Nephron progenitor cell (in vitro differentiated cells): ENCODE results near the gene ASPG.

Experiments
- DNase-seq: peaks from one replicate; pipeline ENCODE4 v3.0.0; 2021
- H3K27ac Mint-ChIP-seq: 2 replicates; pipeline ENCODE4 v1.8.0; 2021; ENCODE audit warnings: mild to moderate bottlenecking, moderate library complexity, mixed read lengths
- H3K27me3 Mint-ChIP-seq: 2 replicates; pipeline ENCODE4 v1.8.0; 2021; ENCODE audit warnings: mild to moderate bottlenecking, low read depth, mixed read lengths; ENCODE audit not compliant: poor library complexity
- H3K36me3 Mint-ChIP-seq: 2 replicates; pipeline ENCODE4 v1.8.0; 2021; ENCODE audit warnings: low read depth, mixed read lengths
- H3K4me1 Mint-ChIP-seq: 2 replicates; pipeline ENCODE4 v1.8.0; 2021; ENCODE audit warnings: mixed read lengths
- H3K4me3 Mint-ChIP-seq: 2 replicates; pipeline ENCODE4 v1.8.0; 2021; ENCODE audit warnings: mild to moderate bottlenecking, moderate library complexity, mixed read lengths
- H3K9me3 Mint-ChIP-seq: 2 replicates; pipeline ENCODE4 v1.8.0; 2021; ENCODE audit warnings: mild to moderate bottlenecking, moderate library complexity, mixed read lengths
- TF ChIP-seq, protein P1 (sequence below): fragments of 200-600 bp; sonication (generic); IDR thresholded peaks from 2 replicates; pipeline ENCODE4 v1.5.0; 2021; ENCODE audit warnings: antibody characterized with exemption

The ASPG gene

DNA sequence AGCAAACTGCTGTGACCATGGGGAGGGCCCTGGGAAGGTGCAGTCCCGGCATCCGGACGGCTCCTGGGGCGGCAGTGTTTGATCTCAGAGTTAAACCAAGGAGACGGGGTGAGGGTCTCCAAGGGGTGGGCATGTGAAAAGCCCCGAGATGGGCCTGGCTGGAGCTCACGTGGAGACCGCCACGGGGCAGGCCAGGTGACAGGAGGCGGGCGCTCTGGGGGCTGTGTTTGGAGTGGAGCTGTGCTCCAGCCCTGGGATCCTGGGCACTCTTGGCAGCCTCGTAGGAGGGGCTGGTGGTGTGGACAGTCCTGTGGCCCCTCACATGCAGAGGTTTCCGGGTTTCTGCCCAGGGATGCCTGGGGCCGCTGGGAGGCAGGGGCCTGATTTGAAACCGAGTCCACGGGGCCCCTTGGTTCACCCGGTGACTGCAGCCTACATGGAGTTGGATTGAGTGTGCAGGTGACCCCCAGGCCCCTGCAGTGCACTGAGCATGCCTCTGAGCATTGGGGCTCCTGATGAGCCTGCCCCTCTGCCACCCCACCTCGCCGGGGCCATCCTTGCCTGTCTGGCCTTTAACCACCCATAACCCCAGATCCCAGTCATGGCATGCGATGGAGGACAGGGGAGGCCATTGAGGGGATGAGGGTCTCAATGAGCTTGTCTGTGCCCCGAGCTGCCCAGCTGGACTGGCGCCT lies 61.3 kb downstream of the ASPG start:
- TF ChIP-seq, protein P1, sequence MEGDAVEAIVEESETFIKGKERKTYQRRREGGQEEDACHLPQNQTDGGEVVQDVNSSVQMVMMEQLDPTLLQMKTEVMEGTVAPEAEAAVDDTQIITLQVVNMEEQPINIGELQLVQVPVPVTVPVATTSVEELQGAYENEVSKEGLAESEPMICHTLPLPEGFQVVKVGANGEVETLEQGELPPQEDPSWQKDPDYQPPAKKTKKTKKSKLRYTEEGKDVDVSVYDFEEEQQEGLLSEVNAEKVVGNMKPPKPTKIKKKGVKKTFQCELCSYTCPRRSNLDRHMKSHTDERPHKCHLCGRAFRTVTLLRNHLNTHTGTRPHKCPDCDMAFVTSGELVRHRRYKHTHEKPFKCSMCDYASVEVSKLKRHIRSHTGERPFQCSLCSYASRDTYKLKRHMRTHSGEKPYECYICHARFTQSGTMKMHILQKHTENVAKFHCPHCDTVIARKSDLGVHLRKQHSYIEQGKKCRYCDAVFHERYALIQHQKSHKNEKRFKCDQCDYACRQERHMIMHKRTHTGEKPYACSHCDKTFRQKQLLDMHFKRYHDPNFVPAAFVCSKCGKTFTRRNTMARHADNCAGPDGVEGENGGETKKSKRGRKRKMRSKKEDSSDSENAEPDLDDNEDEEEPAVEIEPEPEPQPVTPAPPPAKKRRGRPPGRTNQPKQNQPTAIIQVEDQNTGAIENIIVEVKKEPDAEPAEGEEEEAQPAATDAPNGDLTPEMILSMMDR: no peak
- Mint-ChIP-seq H3K36me3 (no peaks in the 10 kb centered on the region), H3K4me1 (peaks cover 51% of the 10 kb centered on the region)

DNA sequence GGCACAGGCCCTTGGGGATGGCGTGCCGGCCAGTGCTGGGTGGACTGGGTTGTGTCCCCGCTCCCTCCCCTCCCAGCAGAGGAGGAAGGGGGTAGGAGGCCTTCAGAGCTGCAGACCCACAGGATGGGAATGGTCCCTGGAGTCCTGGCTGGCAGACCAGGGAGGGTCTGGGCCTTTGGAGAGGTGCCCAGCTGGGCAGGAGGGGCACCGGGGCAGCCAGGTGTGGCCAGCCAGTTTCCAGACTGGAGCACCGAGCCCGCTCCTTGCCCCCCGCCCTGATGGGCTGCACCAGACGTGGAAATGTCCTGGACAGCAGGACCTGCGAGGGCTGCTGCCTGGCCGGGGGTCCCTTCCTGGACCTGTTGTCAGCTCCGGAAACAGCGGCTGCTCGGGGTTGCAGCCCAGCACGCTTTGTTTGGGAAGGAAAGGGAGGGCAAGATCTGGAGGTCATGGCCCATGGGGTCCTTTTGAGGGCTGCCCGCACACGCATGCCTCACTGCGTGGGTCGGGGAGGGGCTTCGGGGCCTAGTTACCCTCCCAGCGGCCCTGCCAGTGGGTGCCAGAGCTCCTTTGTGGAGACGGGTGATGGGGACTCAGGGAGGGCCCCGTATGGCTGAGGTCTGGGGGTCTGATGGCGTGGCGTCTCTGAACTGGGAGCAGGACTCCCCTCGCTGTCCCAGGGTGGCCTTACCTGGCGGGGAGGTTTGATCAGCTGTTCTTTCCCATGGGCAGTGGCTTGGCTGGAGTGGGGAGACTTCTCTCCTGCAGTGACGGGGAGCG lies 62.0 kb downstream of the ASPG start:
- Mint-ChIP-seq H3K27ac (peak overlapping the region; percentile 64), H3K4me3 (peak overlapping the region; percentile 48), H3K9me3 (no peaks in the 10 kb centered on the region), H3K27me3 (peaks cover 17% of the 10 kb centered on the region), H3K4me1 (peaks cover 52% of the 10 kb centered on the region), H3K36me3 (no peaks in the 10 kb centered on the region)
- TF ChIP-seq, protein P1: no peak
- DNase-seq: peak; percentile 25

More for the DNA sequence above, 61.3 kb downstream of the ASPG start:
- no peaks in the 10 kb centered on the region for H3K9me3 Mint-ChIP-seq
- H3K4me3 Mint-ChIP-seq: no peak overlapping the region
- peak; percentile 5 for DNase-seq
- no peak overlapping the region for H3K27ac Mint-ChIP-seq
- H3K27me3 Mint-ChIP-seq: peaks cover 15% of the 10 kb centered on the region

DNA sequence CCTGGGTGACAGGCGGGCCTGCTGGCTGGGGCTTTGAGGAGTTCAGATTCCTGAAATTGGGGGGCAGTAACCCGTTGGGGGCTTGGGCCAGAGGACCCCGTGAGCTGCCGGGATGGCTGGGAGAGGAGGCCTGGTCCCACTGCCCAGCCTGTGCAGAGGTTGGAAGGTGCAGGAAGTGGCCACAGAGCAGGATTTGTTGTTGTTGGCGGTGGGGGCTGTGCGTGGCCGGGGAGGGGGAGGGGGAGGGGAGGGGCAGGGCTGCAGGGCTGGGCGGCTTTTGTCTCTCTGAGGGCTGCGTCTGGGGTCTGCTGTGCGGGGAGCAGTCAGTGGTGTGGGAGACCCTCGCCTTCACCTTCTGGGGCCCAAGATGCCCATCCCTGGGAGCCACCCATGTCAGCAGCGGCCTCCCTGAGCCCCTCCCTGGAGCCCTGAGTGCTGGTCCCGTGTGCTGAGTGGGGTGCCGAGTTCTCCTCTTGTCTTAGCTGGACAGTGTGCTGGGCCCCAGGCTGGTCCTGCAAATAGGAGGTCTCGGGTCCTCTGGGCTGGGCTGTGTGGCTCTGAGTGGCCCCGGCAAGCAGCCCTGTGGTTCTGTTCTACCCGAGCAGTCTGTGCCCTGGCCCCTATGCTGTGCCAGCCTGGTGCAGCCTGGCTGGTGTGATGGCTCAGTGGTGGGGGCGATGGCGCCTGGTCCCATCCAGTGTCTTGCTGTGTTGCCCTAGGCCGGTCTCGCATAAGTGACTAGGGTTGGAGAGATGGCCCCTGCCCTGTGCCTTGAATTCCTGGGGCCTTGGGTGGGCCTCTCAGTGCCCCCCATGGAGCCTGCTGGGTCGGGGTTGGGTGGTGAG lies 63.2 kb downstream of the ASPG start:
- H3K27me3 Mint-ChIP-seq: peaks cover 17% of the 10 kb centered on the region
- no peak overlapping the region for H3K27ac Mint-ChIP-seq
- H3K4me3 Mint-ChIP-seq: peak overlapping the region; percentile 48
- peaks cover 52% of the 10 kb centered on the region for H3K4me1 Mint-ChIP-seq
- TF ChIP-seq, protein P1: no peak
- H3K9me3 Mint-ChIP-seq: no peaks in the 10 kb centered on the region
- DNase-seq: no peak
- no peaks in the 10 kb centered on the region for H3K36me3 Mint-ChIP-seq

DNA sequence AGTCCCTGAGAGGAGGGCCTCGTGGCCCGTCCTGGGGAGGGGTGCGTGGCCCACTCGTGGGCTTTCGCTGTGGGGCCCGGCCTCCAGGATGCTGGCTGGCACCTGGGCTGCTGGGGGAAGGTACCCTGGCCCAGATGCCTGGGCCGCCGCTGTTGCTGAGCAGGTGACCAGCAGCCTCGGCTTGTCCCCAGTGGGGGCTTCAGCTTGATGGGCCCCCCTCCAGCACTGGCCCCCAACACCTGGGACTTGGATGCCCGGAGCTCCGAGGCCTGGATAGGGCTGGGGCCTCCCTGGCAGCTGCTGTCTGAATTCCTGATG lies 63.7 kb downstream of the ASPG start:
- peaks cover 12% of the 10 kb centered on the region for H3K27me3 Mint-ChIP-seq
- no peaks in the 10 kb centered on the region for H3K36me3 Mint-ChIP-seq

DNA sequence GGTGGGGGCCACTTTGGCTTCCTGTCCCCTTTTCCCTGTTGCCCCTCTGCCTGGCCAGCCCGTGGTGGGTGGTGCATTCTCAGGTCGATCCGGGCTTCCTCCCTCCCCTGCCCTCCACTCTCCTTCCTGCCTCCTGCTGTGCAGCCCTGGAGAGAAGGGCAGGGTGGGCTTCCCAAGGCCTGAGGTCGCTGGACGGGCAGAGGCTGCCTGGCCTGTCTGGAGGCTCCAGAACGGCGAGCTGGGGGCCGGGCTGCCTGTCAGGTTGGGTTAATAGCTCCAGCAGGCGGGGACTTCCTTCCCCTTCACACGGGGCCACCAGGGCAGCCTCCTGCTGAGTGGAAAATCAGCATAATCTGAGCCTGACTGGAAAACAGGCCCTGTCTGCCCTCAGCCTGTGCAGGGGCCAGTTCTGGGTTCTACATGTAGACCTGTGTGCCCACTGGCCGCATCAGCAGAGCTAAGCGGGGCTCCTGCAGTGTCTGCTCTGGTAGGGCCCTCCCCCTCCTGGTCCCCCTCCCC lies 64.2 kb downstream of the ASPG start:
- peak; percentile 71 for DNase-seq
- peaks cover 49% of the 10 kb centered on the region for H3K4me1 Mint-ChIP-seq
- H3K27ac Mint-ChIP-seq: no peak overlapping the region
- H3K27me3 Mint-ChIP-seq: peaks cover 8% of the 10 kb centered on the region
- TF ChIP-seq, protein P1: no peak
- H3K9me3 Mint-ChIP-seq: no peaks in the 10 kb centered on the region
- H3K4me3 Mint-ChIP-seq: no peak overlapping the region
- no peaks in the 10 kb centered on the region for H3K36me3 Mint-ChIP-seq

More for the DNA sequence above, 63.7 kb downstream of the ASPG start:
- H3K4me1 Mint-ChIP-seq: peaks cover 52% of the 10 kb centered on the region
- DNase-seq: no peak
- H3K27ac Mint-ChIP-seq: no peak overlapping the region
- no peaks in the 10 kb centered on the region for H3K9me3 Mint-ChIP-seq
- TF ChIP-seq, protein P1: no peak
- H3K4me3 Mint-ChIP-seq: no peak overlapping the region
